Posterior vena cava (tissue), 2 donors: Measurements from ENCODE around the gene CNN3. TPM values are rescaled to one million over a fixed set of nuclear protein-coding genes. Genes with fewer than 3 reads are reported as not detected.
"Not testable (repeated sequence)": the region's sequence is repeated elsewhere in the genome, so short reads cannot be mapped to it uniquely, and the experiment has no call there.

Source experiments
- DNase-seq: peaks from one replicate; pipeline ENCODE4 v3.0.0-alpha.2; 2020; ENCODE audit warnings: low spot score
- intact Hi-C, 2 donors: fragments of 100-400 bp; cut with DNase I; formaldehyde crosslinking; loops; one replicate each; pipeline versions ENCODE4 v1.14.1 to v1.14.2; 2022 to 2023
- total RNA-seq, 2 donors: library from RNA; stranded (reverse); fragmentation: NEBNext Ultra II Directional; extraction: Animal tissue kit (Norgen Biotek cat#: 25700); gene quantifications; one replicate each; pipeline ENCODE4 v1.2.1, GENCODE V29; 2021
- donor health status: DM: yes; HTN: yes; CAD: no.
- donor health status: DM: yes; HTN: yes; CAD: no.

The CNN3 gene
- total RNA-seq, 2 donors from 2014 or later, result 385 to 542 TPM

DNA sequence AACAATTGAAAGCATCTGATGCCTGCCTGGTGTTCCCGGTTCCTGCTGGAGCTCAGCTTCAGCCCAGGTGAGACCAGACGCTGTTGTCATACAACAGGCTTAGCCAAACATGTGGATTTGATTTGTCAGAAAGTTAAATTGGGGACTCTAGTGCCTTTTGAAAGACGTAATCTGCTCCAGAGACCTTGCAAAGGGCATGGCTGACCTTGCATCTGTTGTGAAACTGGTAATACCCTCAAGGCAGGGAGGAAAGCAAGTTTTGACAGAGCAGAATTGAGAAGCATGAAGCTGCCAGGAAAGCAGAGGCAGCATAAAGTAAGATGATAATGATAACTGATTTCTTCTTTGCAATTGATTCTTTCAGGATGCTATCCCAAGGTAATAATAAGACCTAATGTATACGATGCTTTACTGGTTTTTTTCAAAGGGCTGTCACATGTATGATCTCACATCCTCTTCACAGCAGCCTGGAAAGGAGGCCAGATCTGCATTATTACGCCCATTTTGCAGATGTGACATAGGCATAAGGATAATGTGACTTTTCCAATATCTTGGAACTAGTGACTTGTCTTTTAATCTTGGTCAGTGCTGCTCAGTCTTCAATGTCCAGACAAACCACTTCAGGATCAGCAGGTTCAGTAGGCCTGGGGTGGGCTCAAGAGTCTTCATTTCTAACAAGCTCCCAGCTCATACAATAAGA is 24.7 kb upstream of the CNN3 start:
- intact Hi-C loops, result no loop called here
- no peak for DNase-seq

DNA sequence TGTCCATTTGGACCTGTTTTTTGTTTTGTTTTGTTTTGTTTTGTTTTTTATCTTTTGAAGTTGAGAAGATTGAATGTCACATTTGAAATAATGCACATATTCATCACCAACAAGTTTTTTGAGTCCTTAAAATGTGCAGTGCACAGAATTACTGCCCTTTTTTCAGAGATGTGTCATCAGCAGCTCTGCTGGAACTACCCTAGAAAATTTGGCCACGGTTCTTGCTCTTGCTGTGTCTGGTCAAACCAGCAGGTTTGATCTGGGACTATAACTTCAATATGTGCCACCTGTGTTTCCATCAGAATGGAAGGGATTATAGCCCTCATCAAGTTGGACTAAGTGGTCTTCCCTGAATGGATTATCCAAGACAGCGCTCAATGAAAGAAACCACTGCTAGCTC is 24.1 kb upstream of the CNN3 start:
- DNase-seq, result no peak

DNA sequence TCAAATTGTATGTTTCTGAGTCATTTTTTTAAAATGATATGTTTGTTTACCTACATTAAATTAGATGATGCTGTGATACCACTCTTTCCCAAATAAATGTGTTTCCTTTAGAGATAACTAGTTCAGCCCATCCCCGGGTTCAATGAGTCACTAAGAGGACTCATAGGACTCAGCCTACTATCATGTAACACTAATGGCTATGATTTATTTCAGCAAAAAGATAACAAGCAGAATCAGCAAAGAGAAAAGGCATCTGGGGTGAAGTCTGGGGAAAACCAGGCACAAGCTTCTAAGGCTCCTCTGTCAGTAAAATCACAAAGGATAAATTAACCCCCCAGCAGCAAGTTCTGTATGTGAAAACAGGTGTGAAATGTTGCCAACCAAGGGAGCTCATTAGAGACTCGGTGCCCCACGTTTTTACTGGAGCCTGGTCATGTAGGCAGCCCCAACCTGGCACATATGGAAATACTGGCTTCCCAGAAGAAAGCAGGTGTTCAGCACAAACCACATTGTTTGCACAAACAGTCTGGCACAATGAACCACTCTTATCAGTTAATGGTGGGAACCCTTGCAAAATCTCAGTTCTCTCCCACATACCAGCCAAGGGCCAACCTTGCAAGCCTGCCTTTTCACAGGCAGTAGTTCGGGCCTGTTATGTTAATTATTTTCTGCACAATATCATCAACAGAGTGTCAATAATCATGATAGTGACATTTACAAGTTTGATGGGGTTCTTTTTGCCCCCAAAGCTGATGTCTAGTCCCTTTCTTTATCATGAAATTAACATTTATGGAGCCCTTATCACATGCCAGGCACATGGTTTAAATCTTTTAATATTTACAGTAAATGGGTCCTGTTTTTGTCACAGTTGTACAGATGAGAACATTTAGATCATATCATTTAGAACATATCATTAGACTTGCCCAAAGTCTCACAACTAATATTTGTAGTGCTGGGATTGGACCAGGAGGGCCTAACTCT is 23.1 kb upstream of the CNN3 start:
- DNase-seq, result no peak
- intact Hi-C loops, result no loop called here

More for the DNA sequence above, 24.1 kb upstream of the CNN3 start:
- intact Hi-C loops, result no loop called here

DNA sequence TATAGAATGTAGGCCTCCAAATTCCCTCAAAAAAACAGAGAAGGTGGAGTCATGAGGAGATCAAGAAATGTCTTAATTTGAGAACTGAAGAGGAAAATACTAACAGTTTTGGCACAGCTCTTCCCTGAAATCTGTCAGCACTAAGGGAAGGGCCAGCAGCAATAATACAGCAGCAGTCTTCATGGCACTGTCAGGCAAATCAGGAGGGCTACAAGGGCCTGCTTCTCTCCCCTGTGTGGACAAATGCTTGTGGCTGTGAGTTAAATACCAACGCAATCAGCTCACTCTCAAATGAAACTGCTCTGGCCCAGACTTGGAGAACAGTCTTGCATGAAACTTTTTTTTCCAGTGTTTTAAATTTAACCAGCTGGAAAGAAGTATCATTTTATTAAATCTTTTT is 20.5 kb upstream of the CNN3 start:
- DNase-seq, result no peak
- intact Hi-C loops, result no loop called here

DNA sequence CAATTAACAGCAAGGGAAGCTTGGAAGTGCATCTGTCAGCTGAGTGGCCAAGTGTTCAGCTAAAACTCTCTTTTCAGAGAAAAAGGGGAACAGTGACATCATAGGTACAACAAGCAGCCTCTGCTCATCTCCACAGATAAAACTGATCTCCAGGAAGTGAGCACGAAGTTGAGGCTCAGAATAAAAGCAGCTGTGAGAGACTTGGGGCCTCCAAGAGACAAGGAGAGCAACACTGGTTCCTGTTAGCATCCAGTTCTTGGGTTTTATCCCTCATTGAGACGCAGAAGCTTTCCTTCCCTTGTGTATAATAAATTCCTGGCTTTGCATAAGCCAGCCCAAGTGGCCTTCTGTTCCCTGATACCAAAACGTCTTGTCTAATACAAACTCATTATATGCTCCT is 20.0 kb upstream of the CNN3 start:
- no peak for DNase-seq
- intact Hi-C loops, result no loop called here

- intact Hi-C loops, result no loop called here
- DNase-seq, result no peak
Measured at GRCh38 chr1:94942171-94943128, 15.5 kb upstream of the CNN3 start.

DNA sequence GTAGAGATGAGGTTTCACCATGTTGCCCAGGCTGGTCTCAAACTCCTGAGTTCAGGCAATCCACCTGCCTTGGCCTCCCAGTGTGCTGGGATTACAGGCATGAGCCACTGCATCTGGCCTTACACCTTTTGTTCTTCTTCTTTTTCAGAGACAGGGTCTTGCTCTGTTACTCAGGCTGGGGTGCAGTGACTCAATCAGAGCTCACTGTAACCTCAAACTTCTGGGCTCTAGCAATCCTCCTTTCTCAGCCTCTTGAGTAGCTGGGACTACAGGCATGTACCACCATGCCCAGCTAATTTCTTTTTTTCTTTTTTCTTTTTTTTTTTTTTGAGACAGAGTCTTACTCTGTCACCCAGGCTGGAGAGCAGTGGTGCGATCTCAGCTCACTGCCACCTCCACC is 14.6 kb upstream of the CNN3 start:
- intact Hi-C loops, DNase-seq: not testable (repeated sequence)

DNA sequence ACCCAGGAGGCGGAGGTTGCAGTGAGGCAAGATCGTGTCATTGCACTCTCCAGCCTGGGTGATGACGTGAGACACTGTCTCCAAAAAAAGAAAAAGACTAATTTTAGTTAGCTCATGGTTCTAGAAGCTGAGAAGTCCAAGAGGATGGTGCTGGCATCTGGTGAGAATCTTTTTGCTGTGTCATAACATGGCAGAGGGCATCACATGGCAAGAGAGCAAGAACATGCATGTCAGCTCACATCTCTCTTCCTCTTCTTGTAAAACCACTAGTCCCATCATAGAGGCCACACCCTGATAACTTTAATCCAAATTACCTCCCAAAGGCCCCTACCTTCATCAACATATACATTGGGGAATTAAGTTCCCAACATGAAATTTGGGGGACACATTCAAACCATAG is 13.8 kb upstream of the CNN3 start:
- no peak for DNase-seq
- intact Hi-C loops, result no loop called here

GRCh38 chr1:94937820-94938219 is 10.9 kb upstream of the CNN3 start:
- intact Hi-C loops, result no loop called here
- DNase-seq, result no peak

GRCh38 chr1:94936861-94937620 is 10.1 kb upstream of the CNN3 start:
- intact Hi-C loops, result no loop called here

DNA sequence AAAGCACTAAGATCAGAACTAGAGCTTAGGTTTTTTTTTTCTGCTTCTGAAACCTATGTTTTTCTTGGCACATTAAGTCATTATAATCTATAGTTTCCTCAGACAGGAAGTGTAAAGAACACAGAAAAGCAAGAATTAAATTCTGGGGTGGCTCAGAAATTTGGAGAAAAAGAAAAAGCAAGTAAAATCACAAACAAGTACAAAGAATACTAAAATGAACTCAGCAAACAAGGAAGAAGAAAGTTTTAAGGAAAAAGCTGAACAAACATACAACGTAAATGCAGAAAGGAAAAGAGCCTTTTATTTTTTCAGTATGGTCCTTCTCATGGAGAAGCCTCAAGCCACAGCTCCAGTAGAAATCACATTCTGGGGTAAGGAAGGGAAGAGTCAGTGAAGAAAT is 8.6 kb upstream of the CNN3 start:
- no peak for DNase-seq
- intact Hi-C loops, result no loop called here

More at GRCh38 chr1:94936861-94937620, 10.1 kb upstream of the CNN3 start:
- DNase-seq, result no peak

DNA sequence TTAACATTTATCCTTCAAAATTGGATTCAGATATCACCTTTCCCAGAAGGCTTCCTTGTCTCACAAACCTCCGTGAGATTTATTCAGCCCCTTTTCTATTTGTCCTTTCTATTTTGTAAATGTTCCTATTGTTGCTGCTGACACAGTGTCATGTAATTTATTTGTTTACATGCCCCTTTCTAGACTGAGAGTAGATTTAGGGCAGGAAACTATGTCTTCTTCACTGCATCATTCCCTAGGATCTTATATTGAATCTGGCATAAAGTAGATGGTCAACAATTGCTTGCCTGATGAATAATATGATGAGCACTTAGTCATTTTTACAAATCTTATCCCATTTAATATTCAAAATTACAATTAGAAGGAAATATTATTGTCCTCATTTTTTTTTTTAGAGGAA is 8.1 kb upstream of the CNN3 start:
- no peak for DNase-seq
- intact Hi-C loops, result no loop called here

GRCh38 chr1:94934551-94934950 is 7.6 kb upstream of the CNN3 start:
- intact Hi-C loops, result no loop called here
- DNase-seq, result no peak

DNA sequence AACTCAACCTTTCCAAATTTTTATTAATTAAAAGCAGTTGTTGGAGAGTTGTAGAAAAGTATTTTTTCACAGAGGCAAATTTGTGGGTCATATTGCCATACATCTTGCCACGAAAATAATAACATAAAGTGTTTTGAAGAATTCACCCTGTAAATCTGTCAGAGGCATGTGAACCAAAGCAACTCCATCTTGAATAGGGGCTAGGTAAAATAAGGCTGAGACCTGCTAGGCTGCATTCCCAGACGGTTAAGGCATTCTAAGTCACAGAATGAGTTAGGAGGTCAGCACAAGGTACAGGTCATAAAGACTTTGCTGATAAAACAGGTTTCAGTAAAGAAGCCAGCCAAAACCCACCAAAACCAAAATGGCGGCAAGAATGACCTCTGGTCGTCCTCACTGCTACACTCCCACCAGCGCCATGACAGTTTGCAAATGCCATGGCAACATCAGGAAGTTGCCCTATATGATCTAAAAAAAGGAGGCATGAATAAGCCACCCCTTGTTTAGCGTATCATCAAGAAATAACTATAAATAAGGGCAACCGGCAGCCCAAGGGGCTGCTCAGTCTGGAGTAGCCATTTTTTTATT is 4.4 kb upstream of the CNN3 start:
- intact Hi-C loops, result no loop called here

DNA sequence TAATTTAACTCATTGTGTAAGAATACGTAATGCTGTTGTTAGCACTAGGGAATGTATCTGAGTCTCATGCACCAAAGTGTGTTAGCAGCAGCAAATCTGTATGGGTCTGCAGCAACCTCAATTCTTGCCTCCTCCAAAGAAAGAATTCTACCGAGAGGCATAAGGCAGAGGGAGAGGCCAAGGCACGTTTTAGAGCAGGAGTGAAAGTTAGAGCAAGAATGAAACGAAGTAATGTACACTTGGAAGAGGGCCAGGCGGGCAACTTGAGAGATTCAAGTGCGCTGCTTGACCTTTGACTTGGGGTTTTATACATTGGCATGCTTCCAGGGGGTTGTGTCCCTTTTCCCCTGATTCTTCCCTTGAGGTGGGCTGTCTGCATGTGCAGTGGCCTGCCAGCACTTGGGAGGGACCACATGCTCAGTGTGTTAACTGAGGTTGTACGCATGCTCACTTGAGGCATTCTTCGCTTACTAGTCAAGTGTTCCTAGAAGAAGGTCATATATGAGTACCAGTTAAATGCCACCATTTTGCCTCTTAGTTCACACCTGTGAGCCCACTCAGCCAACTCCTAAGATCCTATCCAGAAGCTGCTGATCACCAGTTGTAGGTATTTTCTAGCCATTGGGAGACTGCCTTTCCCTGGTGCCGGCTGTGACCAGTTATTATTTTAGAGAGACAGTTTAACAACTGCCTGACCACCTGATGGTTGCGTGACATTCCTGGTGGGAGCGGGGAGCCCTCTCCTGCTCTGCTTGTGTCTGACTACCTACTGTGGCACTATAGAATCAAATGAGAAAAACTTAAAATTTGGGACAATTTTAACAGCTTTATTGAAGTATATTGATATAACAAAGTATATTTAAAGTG is 2.7 kb upstream of the CNN3 start:
- intact Hi-C loops, result loop anchor here (5.0 to 10.0 kb wide), 4 partner anchors 43 to 105 kb away; no protein-coding TSS in a partner anchor
- no peak for DNase-seq

More for the DNA sequence above, 4.4 kb upstream of the CNN3 start:
- DNase-seq, result no peak

DNA sequence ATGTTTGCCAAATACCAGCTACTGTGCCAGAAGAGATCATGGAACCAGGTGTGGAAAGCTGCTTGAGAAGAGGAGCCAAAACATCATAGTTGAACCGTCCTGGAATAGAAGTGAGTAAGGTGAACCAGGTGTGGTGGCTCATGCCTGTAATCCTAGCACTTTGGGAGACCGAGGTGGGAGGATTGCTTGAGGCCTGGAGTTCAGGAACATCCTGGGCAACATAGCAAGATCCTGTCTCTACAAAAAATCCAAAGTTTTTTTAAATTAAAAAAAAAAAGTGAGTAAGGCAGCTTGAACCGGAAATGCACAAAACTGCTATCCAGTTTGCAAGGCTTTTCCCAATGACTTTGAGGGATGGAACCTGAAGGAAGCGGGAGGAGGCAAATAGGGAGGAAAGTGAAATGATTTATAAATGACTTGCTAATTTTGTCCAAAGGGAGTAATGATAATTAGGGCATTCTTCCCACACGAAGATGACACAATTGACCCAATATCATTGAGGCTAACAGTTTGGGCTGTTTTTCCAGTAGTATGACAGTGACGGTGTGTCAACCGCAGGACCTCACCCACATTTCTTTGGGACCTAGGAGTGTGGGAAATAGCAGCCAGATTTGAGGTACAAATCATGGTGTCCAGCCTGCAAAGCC is 1.5 kb upstream of the CNN3 start:
- intact Hi-C loops, result loop anchor here (5.0 to 10.0 kb wide), 4 partner anchors 44 to 106 kb away; no protein-coding TSS in a partner anchor
- DNase-seq, result no peak
